DND-41 (cell line): Measurements from ENCODE around the gene MSL1.

Experiments
- ATAC-seq: fragments of 200-7000 bp; cut with Tn5 transposase; 3 replicates; pipeline ENCODE4 v1.9.1; 2021; ENCODE audit warnings: low read depth; ENCODE audit not compliant: insufficient read depth
- DNase-seq: peaks from one replicate; pipeline ENCODE4 v3.0.0-alpha.2; 2020
- H2AFZ ChIP-seq: 2 replicates; pipeline ENCODE4 v1.6.0; 2012; ENCODE audit warnings: low read depth, low read length
- H3K27ac ChIP-seq: 2 replicates; pipeline ENCODE4 v1.5.1; 2012; ENCODE audit warnings: low read length, inconsistent platforms
- H3K27me3 ChIP-seq: fragments of 200-600 bp; sonication (generic); 2 replicates; pipeline ENCODE4 v1.6.0; 2012; ENCODE audit warnings: low read length, mild to moderate bottlenecking, inconsistent platforms; ENCODE audit not compliant: insufficient read depth, poor library complexity
- H3K36me3 ChIP-seq: 2 replicates; pipeline ENCODE4 v1.5.1; 2012; ENCODE audit warnings: low read length, inconsistent platforms; ENCODE audit not compliant: insufficient read depth
- H3K4me1 ChIP-seq: 2 replicates; pipeline ENCODE4 v1.5.1; 2012; ENCODE audit warnings: mild to moderate bottlenecking, low read length; ENCODE audit not compliant: insufficient read depth
- H3K4me2 ChIP-seq: 2 replicates; pipeline ENCODE4 v1.6.0; 2012; ENCODE audit warnings: mild to moderate bottlenecking, moderate library complexity, low read length, inconsistent platforms; ENCODE audit not compliant: insufficient read depth
- H3K4me3 ChIP-seq, 2 experiments: fragments of 200-600 bp in 1 of 2; shearing (Covaris generic) in 1 of 2; 2 replicates each; pipeline ENCODE4 v1.5.1; 2012 to 2016; ENCODE audit warnings: inconsistent platforms in 2 of 2, low read length in 2 of 2, mild to moderate bottlenecking in 2 of 2, low read depth in 1 of 2, moderate library complexity in 1 of 2
- H3K79me2 ChIP-seq: 2 replicates; pipeline ENCODE4 v1.6.0; 2012; ENCODE audit warnings: low read length, inconsistent platforms; ENCODE audit not compliant: insufficient read depth
- H3K9ac ChIP-seq: 2 replicates; pipeline ENCODE4 v1.6.0; 2012; ENCODE audit warnings: low read depth, mild to moderate bottlenecking, inconsistent platforms, low read length, moderate library complexity
- H3K9me3 ChIP-seq: 2 replicates; pipeline ENCODE4 v1.5.1; 2012; ENCODE audit warnings: low read length, moderate library complexity, mild to moderate bottlenecking, inconsistent platforms; ENCODE audit not compliant: insufficient read depth, severe bottlenecking
- H4K20me1 ChIP-seq: 2 replicates; pipeline ENCODE4 v1.6.0; 2012; ENCODE audit warnings: low read length; ENCODE audit not compliant: insufficient read depth
- CTCF ChIP-seq: IDR thresholded peaks from 2 replicates; pipeline ENCODE4 v1.5.1; 2012; ENCODE audit warnings: borderline replicate concordance, low read length, moderate library complexity, mild to moderate bottlenecking; ENCODE audit not compliant: poor library complexity, severe bottlenecking; ENCODE audit errors: extremely low read depth
- EZH2 ChIP-seq: IDR thresholded peaks from 3 replicates; pipeline ENCODE4 v1.6.1; 2012; ENCODE audit warnings: borderline replicate concordance, low read depth, mild to moderate bottlenecking, moderate library complexity, low read length, inconsistent platforms; ENCODE audit not compliant: severe bottlenecking

Gene MSL1

DNA sequence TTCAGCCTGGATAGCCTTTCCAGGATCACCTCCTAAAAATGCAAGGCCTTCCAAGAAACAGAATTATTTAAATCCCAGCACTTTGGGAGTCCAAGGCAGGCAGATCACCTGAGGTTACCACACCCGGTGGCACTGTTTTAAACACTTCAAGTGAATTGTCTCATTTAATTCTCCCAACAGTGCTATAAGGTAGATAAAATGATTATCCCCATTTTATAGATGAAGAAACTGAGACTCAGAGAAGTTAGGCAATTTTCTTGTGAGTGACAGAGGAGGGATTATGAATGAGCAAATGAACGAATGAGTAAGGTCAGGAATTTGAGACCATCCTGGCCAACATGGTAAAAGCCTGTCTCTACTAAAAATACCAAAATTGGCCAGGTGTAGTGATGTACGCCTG, 42.2 kb upstream of the MSL1 start:
- DNase-seq (no peak), ATAC-seq (no peak)
- no peak overlapping the region for H2AFZ ChIP-seq
- no peaks in the 10 kb centered on the region for H3K27me3 ChIP-seq
- no peak overlapping the region for H3K4me2 ChIP-seq
- no peak overlapping the region for H3K9ac ChIP-seq
- H4K20me1 ChIP-seq: peaks cover 18% of the 10 kb centered on the region
- H3K36me3 ChIP-seq: peaks cover 52% of the 10 kb centered on the region
- H3K79me2 ChIP-seq: no peaks in the 10 kb centered on the region
- no peaks in the 10 kb centered on the region for H3K9me3 ChIP-seq
- no peaks in the 10 kb centered on the region for H3K4me1 ChIP-seq
- H3K4me3 ChIP-seq: no peak overlapping the region
- H3K27ac ChIP-seq: no peak overlapping the region
- TF ChIP-seq CTCF (no peak), EZH2 (no peak)

- no peaks in the 10 kb centered on the region for H3K79me2 ChIP-seq
- no peaks in the 10 kb centered on the region for H3K9me3 ChIP-seq
- no peak overlapping the region for H3K4me3 ChIP-seq
- TF ChIP-seq EZH2: no peak
- TF ChIP-seq CTCF: no peak
- H2AFZ ChIP-seq: no peak overlapping the region
- DNase-seq (no peak), ATAC-seq (no peak)
- H3K27ac ChIP-seq: no peak overlapping the region
- H3K4me1 ChIP-seq: no peaks in the 10 kb centered on the region
- no peak overlapping the region for H3K9ac ChIP-seq
- H3K36me3 ChIP-seq: peaks cover 56% of the 10 kb centered on the region
- H4K20me1 ChIP-seq: no peaks in the 10 kb centered on the region
- no peaks in the 10 kb centered on the region for H3K27me3 ChIP-seq
- H3K4me2 ChIP-seq: no peak overlapping the region
These were observed 37.3 kb upstream of the MSL1 start for GRCh38 chr17:40084477-40084876.

DNA sequence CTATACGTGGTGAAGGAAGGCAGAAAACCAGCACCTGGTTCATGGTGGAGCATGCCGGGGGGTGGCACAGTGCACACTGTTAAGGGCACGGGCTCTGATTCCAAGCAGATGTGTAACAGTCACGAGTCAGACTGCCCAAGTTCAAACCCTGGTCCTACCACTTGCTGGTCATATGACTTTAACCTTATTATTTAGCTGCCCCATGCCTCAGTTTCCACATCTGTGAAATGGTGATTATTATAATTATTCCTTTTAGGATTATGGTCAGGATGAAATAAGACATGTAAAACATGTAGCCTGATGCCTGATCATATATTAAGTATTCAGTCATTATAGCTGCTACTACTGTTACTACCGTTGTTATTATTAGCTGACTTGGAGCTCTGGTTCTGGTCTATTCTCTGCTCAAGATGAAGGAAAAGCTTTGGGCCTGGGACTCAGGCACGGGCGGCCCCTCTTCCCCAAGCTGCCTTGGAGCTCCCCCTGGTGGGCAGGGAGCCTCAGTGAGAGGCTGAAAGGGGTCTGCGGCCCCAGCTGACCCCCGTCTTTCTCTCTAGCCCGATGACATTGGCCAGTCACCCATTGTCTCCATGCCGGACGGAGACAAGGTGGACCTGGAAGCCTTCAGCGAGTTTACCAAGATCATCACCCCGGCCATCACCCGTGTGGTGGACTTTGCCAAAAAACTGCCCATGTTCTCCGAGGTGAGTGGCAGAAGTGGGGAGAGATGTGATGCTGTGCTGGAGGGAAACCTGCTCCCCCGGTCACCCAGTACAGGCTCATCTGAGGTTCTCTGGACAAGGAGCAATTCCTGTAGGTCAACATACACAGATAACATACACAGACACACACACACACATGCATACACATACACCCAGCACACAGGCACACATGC, 35.4 kb upstream of the MSL1 start:
- no peaks in the 10 kb centered on the region for H3K4me1 ChIP-seq
- peak; percentile 59 for DNase-seq
- H3K36me3 ChIP-seq: peaks cover 57% of the 10 kb centered on the region

More for the DNA sequence above, 35.4 kb upstream of the MSL1 start:
- H4K20me1 ChIP-seq: no peaks in the 10 kb centered on the region
- peak; percentile 78 for ATAC-seq
- no peaks in the 10 kb centered on the region for H3K9me3 ChIP-seq
- H2AFZ ChIP-seq: no peak overlapping the region
- H3K79me2 ChIP-seq: no peaks in the 10 kb centered on the region
- TF ChIP-seq EZH2 (no peak), CTCF (peak; percentile 80)
- no peak overlapping the region for H3K27ac ChIP-seq
- H3K9ac ChIP-seq: no peak overlapping the region
- no peak overlapping the region for H3K4me2 ChIP-seq
- no peak overlapping the region for H3K4me3 ChIP-seq
- H3K27me3 ChIP-seq: no peaks in the 10 kb centered on the region
